ENCODE measurements around the gene MMUT.
A peak's percentile ranks its signal among the peaks of the same experiment; 100 is the strongest.

The MMUT gene

DNA sequence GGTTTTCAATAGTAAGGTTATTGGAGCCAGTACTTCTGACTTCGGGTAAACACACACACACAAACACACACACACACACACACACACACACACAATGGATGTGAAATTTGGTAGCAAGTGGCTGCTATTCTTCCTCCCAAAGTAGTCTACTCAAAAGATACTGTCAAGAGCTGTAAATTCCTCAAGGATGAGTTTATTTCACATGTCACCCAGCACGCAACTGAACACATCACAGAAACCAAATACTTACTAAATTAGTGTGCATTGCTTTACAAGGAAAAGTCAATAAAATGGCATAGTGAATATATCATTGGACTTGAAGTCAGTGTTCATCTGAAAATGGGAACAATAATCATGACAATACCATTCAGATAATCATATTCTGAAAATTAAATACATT lies 32.9 kb downstream of the MMUT start:
- Histone ChIP-seq H3K9me3 (ENCODE audit: control extremely low read depth in 1 of 5, control insufficient read depth in 4 of 5, insufficient read depth in 2 of 5, low read depth in 1 of 5, low read length in 4 of 5) (no peaks in the 10 kb centered on the region), H3K27ac (ENCODE audit: insufficient read depth in 1 of 2, low read depth in 1 of 2, low read length in 2 of 2, poor library complexity in 1 of 2, severe bottlenecking in 2 of 2) (no peak overlapping the region), H3K4me1 (ENCODE audit: control extremely low read depth in 1 of 4, control insufficient read depth in 4 of 4, insufficient read depth in 4 of 4, low read length in 3 of 4) (peaks cover 0 to 3% (median 0%) of the 10 kb centered on the region in 4 experiments), H3K36me3 (ENCODE audit: control insufficient read depth in 4 of 4, insufficient read depth in 4 of 4, low read length in 3 of 4) (peaks cover 8 to 33% (median 17%) of the 10 kb centered on the region in 4 experiments), H3K4me3 (ENCODE audit: control insufficient read depth in 1 of 7, extremely low read depth in 1 of 7, insufficient read depth in 4 of 7, low read depth in 2 of 7, low read length in 6 of 7) (no peak overlapping the region), H3K27me3 (replicated peaks in 2 of 5; ENCODE audit: control insufficient read depth in 4 of 5, insufficient read depth in 5 of 5, low read length in 4 of 5) (no peaks in the 10 kb centered on the region)
- WGBS (ENCODE audit: insufficient coverage), result no CpG with 5 or more reads among the region's 2 CpGs
- CTCF ChIA-PET, result interaction anchor here (0.6 kb wide), 1 partner anchor 1010 kb away, joined by 3 read pairs; no protein-coding TSS in a partner anchor
- POLR2A ChIA-PET, result no interaction called here
- no peak for DNase-seq

DNA sequence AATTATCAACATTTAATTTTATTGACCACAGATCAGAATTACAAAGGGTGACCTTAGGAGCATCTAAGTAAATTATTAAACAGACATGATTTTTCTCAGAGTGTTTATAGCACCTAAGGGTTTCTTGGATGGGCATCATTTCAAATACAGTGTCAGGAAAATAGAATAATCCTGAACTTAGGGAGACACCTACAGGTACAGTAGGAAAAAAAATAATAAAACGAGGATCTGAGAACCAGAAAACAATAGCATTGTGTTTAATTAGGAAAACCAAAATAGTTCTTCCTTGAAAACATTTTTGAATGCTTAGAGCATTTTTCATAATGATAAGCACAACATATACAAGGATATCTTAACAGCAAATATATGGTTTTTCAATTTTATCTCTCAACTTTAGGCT lies 39.2 kb downstream of the MMUT start:
- H3K4me3 ChIP-seq (ENCODE audit: control insufficient read depth in 1 of 7, extremely low read depth in 1 of 7, insufficient read depth in 4 of 7, low read depth in 2 of 7, low read length in 6 of 7), result no peak overlapping the region
- H3K27ac ChIP-seq (ENCODE audit: insufficient read depth in 1 of 2, low read depth in 1 of 2, low read length in 2 of 2, poor library complexity in 1 of 2, severe bottlenecking in 2 of 2), result no peak overlapping the region
- no peaks in the 10 kb centered on the region for H3K9me3 ChIP-seq (ENCODE audit: control extremely low read depth in 1 of 5, control insufficient read depth in 4 of 5, insufficient read depth in 2 of 5, low read depth in 1 of 5, low read length in 4 of 5)
- CTCF ChIA-PET, result no interaction called here
- peaks cover 0 to 3% (median 0%) of the 10 kb centered on the region in 4 experiments for H3K4me1 ChIP-seq (ENCODE audit: control extremely low read depth in 1 of 4, control insufficient read depth in 4 of 4, insufficient read depth in 4 of 4, low read length in 3 of 4)
- no peaks in the 10 kb centered on the region for H3K27me3 ChIP-seq (replicated peaks in 2 of 5; ENCODE audit: control insufficient read depth in 4 of 5, insufficient read depth in 5 of 5, low read length in 4 of 5)
- no CpG with 5 or more reads among the region's 1 CpG for WGBS (ENCODE audit: insufficient coverage)
- POLR2A ChIA-PET, result no interaction called here
- H3K36me3 ChIP-seq (ENCODE audit: control insufficient read depth in 4 of 4, insufficient read depth in 4 of 4, low read length in 3 of 4), result peaks cover 0 to 4% (median 0%) of the 10 kb centered on the region in 4 experiments
- no peak for DNase-seq

DNA sequence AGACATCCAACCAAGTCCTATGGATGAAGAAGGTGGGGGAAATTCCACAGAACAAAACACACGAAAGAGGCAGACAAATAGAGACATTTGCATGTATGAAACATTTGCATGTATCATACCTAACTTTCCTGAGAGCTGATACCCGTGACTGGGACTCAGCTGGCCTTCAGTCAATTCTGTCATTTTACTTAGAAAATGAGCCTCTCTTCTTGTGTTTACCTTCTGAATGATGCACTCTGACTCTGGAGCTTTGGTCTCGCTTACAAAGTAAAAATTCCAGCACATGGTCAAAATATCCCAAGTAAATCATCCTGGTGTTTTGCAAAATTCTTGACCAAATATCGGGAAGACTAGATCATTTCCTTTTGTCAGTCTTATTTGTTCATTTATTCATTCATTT lies 46.9 kb downstream of the MMUT start:
- no peak overlapping the region for H3K4me3 ChIP-seq (ENCODE audit: control insufficient read depth in 1 of 7, extremely low read depth in 1 of 7, insufficient read depth in 4 of 7, low read depth in 2 of 7, low read length in 6 of 7)
- H3K36me3 ChIP-seq (ENCODE audit: control insufficient read depth in 4 of 4, insufficient read depth in 4 of 4, low read length in 3 of 4), result no peaks in the 10 kb centered on the region
- no peak overlapping the region for H3K27ac ChIP-seq (ENCODE audit: insufficient read depth in 1 of 2, low read depth in 1 of 2, low read length in 2 of 2, poor library complexity in 1 of 2, severe bottlenecking in 2 of 2)
- H3K4me1 ChIP-seq (ENCODE audit: control extremely low read depth in 1 of 4, control insufficient read depth in 4 of 4, insufficient read depth in 4 of 4, low read length in 3 of 4), result no peaks in the 10 kb centered on the region
- 96% methylated on average over 3 of the region's 4 CpGs for WGBS (ENCODE audit: insufficient coverage)
- no peak for DNase-seq
- POLR2A ChIA-PET, result no interaction called here
- no peaks in the 10 kb centered on the region for H3K9me3 ChIP-seq (ENCODE audit: control extremely low read depth in 1 of 5, control insufficient read depth in 4 of 5, insufficient read depth in 2 of 5, low read depth in 1 of 5, low read length in 4 of 5)
- CTCF ChIA-PET, result no interaction called here
- no peaks in the 10 kb centered on the region for H3K27me3 ChIP-seq (replicated peaks in 2 of 5; ENCODE audit: control insufficient read depth in 4 of 5, insufficient read depth in 5 of 5, low read length in 4 of 5)

DNA sequence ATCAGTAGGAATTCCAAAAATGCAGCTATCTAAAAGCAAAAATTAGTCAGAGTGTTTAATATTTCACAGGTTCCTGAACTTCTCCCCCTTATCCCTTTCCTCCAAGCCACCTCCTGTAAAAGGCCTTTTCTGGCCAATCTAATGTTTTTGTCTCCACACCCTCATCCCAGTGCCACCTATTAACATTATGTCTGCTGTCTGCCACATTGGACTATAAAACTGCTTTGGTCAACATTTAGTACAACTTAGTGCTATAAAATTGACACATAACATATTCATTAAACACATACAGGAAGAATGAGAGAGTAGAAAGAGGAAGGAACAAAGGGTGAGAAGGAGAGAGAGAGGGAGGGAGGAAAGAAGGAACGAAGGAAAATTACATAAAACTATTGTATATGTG lies 47.7 kb downstream of the MMUT start:
- no peak overlapping the region for H3K4me3 ChIP-seq (ENCODE audit: control insufficient read depth in 1 of 7, extremely low read depth in 1 of 7, insufficient read depth in 4 of 7, low read depth in 2 of 7, low read length in 6 of 7)
- no peaks in the 10 kb centered on the region for H3K27me3 ChIP-seq (replicated peaks in 2 of 5; ENCODE audit: control insufficient read depth in 4 of 5, insufficient read depth in 5 of 5, low read length in 4 of 5)
- no peaks in the 10 kb centered on the region for H3K36me3 ChIP-seq (ENCODE audit: control insufficient read depth in 4 of 4, insufficient read depth in 4 of 4, low read length in 3 of 4)
- no CpG with 5 or more reads among the region's 1 CpG for WGBS (ENCODE audit: insufficient coverage)
- ChIA-PET POLR2A (no interaction called here), CTCF (no interaction called here)
- H3K9me3 ChIP-seq (ENCODE audit: control extremely low read depth in 1 of 5, control insufficient read depth in 4 of 5, insufficient read depth in 2 of 5, low read depth in 1 of 5, low read length in 4 of 5), result no peaks in the 10 kb centered on the region
- DNase-seq, result no peak
- H3K27ac ChIP-seq (ENCODE audit: insufficient read depth in 1 of 2, low read depth in 1 of 2, low read length in 2 of 2, poor library complexity in 1 of 2, severe bottlenecking in 2 of 2), result no peak overlapping the region
- H3K4me1 ChIP-seq (ENCODE audit: control extremely low read depth in 1 of 4, control insufficient read depth in 4 of 4, insufficient read depth in 4 of 4, low read length in 3 of 4), result no peaks in the 10 kb centered on the region

DNA sequence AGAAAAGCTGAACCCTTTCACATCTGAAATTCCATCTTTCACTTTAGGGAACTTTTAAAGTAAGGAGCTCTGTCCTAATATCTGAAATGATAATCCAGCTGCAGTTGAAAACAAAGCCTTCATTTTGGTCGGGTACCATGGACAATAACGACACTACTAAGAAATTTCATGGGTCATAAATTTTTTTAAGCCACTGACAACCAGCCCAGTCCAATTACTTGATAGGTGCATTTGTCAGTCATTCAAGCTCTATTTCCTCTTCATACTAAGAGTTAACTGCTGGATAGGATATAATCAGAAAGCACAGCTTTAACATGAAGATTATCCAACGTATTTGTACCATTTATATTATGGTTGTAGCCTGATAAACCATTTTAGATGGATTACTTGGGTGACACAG lies 52.5 kb downstream of the MMUT start:
- DNase-seq, result no peak
- ChIA-PET CTCF (interaction anchor here (1.1 to 2.1 kb wide), 6 partner anchors 9 to 1779 kb away, joined by 3 to 5 read pairs (median 4); no protein-coding TSS in a partner anchor), POLR2A (interaction anchor here (0.6 kb wide), 1 partner anchor 9 kb away, joined by 3 read pairs; no protein-coding TSS in a partner anchor)
- H3K4me1 ChIP-seq (ENCODE audit: control extremely low read depth in 1 of 4, control insufficient read depth in 4 of 4, insufficient read depth in 4 of 4, low read length in 3 of 4), result no peaks in the 10 kb centered on the region
- no peaks in the 10 kb centered on the region for H3K9me3 ChIP-seq (ENCODE audit: control extremely low read depth in 1 of 5, control insufficient read depth in 4 of 5, insufficient read depth in 2 of 5, low read depth in 1 of 5, low read length in 4 of 5)
- no peak overlapping the region for H3K27ac ChIP-seq (ENCODE audit: insufficient read depth in 1 of 2, low read depth in 1 of 2, low read length in 2 of 2, poor library complexity in 1 of 2, severe bottlenecking in 2 of 2)
- no peaks in the 10 kb centered on the region for H3K36me3 ChIP-seq (ENCODE audit: control insufficient read depth in 4 of 4, insufficient read depth in 4 of 4, low read length in 3 of 4)
- H3K4me3 ChIP-seq (ENCODE audit: control insufficient read depth in 1 of 7, extremely low read depth in 1 of 7, insufficient read depth in 4 of 7, low read depth in 2 of 7, low read length in 6 of 7), result no peak overlapping the region
- H3K27me3 ChIP-seq (replicated peaks in 2 of 5; ENCODE audit: control insufficient read depth in 4 of 5, insufficient read depth in 5 of 5, low read length in 4 of 5), result no peaks in the 10 kb centered on the region
- WGBS (ENCODE audit: insufficient coverage), result 93% methylated on average over 2 of the region's 3 CpGs

DNA sequence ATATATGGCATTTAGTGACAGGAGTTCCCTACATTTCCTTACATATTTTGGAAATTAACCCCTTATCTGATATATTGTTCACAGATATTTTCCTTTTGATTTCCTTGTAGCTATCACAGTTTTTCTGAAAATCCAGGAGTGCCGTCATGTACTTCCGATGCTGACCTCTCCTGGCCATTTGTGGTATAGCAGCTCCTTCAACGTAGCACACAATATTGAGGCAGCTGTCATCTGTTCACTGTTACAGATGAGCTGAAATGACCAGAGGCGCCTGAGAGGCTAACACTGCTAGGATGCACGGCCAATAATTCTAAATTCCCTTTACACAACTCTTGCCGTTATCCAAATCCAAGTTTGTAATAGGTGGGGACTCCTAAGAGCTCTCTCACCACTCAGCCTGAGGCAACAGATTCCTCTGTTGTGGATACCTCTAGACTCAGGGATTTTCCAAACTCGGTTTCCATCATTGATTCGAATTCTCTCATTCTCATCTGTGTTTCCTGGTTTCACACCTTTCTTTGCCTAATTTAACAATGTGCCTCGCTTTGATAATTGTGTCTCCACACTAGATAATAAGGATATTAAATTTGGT lies 53.0 kb downstream of the MMUT start:
- CTCF ChIA-PET, result interaction anchor here (1.1 to 2.1 kb wide), 6 partner anchors 9 to 1778 kb away, joined by 3 to 5 read pairs (median 4); no protein-coding TSS in a partner anchor
- no peaks in the 10 kb centered on the region for H3K4me1 ChIP-seq (ENCODE audit: control extremely low read depth in 1 of 4, control insufficient read depth in 4 of 4, insufficient read depth in 4 of 4, low read length in 3 of 4)

DNA sequence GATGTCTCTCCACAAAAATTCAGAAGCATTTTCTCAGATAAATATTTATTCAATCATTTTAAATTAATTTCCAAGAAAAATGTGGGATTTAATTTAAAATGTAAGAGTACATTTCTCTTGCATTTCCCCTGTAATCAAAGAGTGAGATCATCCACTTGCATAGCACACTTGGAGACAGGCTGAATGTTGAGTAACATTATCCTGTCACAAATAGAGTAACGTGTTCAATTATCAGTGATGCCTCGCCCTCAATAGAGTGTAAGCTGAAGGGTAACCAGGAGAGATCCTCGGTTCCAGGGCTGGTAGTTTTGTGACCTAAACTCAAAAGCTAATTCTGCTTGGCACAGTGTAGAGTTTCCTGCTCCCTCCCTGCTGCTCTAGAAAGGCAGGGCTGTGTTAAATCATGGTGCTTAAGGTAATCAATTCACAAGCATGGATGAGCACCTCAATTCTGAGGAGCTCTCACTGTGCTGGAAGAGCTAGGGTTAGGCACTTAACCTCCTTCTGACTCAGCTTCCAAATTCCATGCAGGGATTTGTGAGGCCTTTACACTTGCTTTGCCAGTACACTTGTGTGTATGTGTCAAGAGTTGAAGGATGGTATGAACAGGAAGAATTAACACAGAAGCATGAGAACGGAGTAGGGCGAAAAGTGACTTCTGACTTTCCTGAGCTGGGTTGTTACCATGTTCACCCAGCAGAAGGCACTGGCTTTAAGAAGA lies 56.6 kb downstream of the MMUT start:
- 97% methylated on average over 5 of the region's 5 CpGs for WGBS (ENCODE audit: insufficient coverage)
- Histone ChIP-seq H3K4me1 (ENCODE audit: control extremely low read depth in 1 of 4, control insufficient read depth in 4 of 4, insufficient read depth in 4 of 4, low read length in 3 of 4) (no peaks in the 10 kb centered on the region), H3K9me3 (ENCODE audit: control extremely low read depth in 1 of 5, control insufficient read depth in 4 of 5, insufficient read depth in 2 of 5, low read depth in 1 of 5, low read length in 4 of 5) (no peaks in the 10 kb centered on the region), H3K27ac (ENCODE audit: insufficient read depth in 1 of 2, low read depth in 1 of 2, low read length in 2 of 2, poor library complexity in 1 of 2, severe bottlenecking in 2 of 2) (no peak overlapping the region), H3K27me3 (replicated peaks in 2 of 5; ENCODE audit: control insufficient read depth in 4 of 5, insufficient read depth in 5 of 5, low read length in 4 of 5) (no peaks in the 10 kb centered on the region), H3K4me3 (ENCODE audit: control insufficient read depth in 1 of 7, extremely low read depth in 1 of 7, insufficient read depth in 4 of 7, low read depth in 2 of 7, low read length in 6 of 7) (no peak overlapping the region), H3K36me3 (ENCODE audit: control insufficient read depth in 4 of 4, insufficient read depth in 4 of 4, low read length in 3 of 4) (no peaks in the 10 kb centered on the region)
- ChIA-PET POLR2A (no interaction called here), CTCF (no interaction called here)
- no peak for DNase-seq

More for the DNA sequence above, 53.0 kb downstream of the MMUT start:
- Histone ChIP-seq H3K4me3 (ENCODE audit: control insufficient read depth in 1 of 7, extremely low read depth in 1 of 7, insufficient read depth in 4 of 7, low read depth in 2 of 7, low read length in 6 of 7) (no peak overlapping the region), H3K27ac (ENCODE audit: insufficient read depth in 1 of 2, low read depth in 1 of 2, low read length in 2 of 2, poor library complexity in 1 of 2, severe bottlenecking in 2 of 2) (no peak overlapping the region), H3K9me3 (ENCODE audit: control extremely low read depth in 1 of 5, control insufficient read depth in 4 of 5, insufficient read depth in 2 of 5, low read depth in 1 of 5, low read length in 4 of 5) (no peaks in the 10 kb centered on the region), H3K36me3 (ENCODE audit: control insufficient read depth in 4 of 4, insufficient read depth in 4 of 4, low read length in 3 of 4) (no peaks in the 10 kb centered on the region), H3K27me3 (replicated peaks in 2 of 5; ENCODE audit: control insufficient read depth in 4 of 5, insufficient read depth in 5 of 5, low read length in 4 of 5) (no peaks in the 10 kb centered on the region)
- POLR2A ChIA-PET, result interaction anchor here (0.6 kb wide), 1 partner anchor 9 kb away, joined by 3 read pairs; no protein-coding TSS in a partner anchor
- WGBS (ENCODE audit: insufficient coverage), result 22% methylated on average over 7 of the region's 9 CpGs
- DNase-seq, result peak; percentile 48 to 67 (median 58)

All from common myeloid progenitor, CD34-positive (primary cell).